GM06990 (cell line): ENCODE measurements around the gene CAMK4.

Source experiments
- DNase-seq: peaks from one replicate; pipeline ENCODE4 v3.0.0-alpha.2; 2011; ENCODE audit not compliant: insufficient read length; ENCODE audit errors: extremely low read depth
- H3K27me3 ChIP-seq: replicated peaks from 2 replicates; pipeline ENCODE4 v1.6.0; 2011; ENCODE audit warnings: low read length; ENCODE audit not compliant: control insufficient read depth, insufficient read depth
- H3K36me3 ChIP-seq: 2 replicates; pipeline ENCODE4 v1.5.1; 2011; ENCODE audit warnings: low read length; ENCODE audit not compliant: control insufficient read depth, insufficient read depth
- H3K4me3 ChIP-seq: replicated peaks from 2 replicates; pipeline ENCODE4 v1.5.1; 2011; ENCODE audit warnings: low read depth, mild to moderate bottlenecking, control low read depth, low read length
- TF ChIP-seq, protein P1 (sequence below): IDR thresholded peaks from 2 replicates; pipeline ENCODE4 v1.5.1; 2011; ENCODE audit warnings: low read length, control low read depth, mild to moderate bottlenecking, inconsistent platforms; ENCODE audit not compliant: insufficient read depth, poor library complexity, severe bottlenecking

The CAMK4 gene

DNA sequence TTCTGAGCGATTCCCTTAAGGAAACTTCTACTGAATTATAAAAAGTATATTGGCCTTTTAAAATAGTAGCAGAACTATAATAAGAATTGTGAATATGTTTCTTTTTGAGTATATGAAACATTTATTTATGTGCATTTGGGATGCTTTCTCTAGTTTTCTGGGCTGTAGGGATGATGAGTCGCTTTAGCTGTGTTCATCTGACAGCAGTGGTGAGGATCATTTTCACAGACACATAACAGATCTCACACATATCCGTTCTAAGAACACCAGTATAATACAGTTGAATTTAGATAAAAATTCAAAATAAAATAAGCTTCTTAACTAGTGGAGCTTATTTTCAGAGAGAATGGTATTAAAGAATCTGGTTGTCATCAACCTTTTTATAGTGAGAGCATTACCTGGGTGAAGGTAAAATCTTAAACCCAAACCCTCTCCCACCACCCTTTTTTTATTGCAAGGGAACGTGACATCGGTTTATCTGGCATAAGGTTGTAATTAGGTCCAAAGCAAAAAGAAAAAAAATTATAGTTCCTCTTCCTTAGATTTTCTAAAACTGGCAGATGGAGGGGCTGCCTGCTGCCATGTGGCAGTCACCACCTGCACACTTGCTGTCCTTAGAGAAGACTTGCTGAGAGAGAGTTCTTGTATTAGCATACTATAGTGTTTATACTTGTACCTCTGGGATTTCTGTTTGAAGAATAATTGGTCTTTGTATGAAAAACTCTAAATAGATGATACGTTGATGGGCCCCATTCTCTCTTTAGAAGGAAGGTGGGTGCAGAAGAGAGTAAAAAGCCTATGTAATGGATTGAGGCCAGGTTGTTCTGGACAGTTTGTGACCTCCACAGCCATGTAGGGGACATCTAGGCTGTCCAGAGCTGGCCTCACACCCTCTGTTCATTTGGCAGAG is 86.8 kb downstream of the CAMK4 start:
- Histone ChIP-seq H3K36me3 (no peaks in the 10 kb centered on the region), H3K27me3 (no peaks in the 10 kb centered on the region), H3K4me3 (no peak overlapping the region)
- TF ChIP-seq, protein P1, sequence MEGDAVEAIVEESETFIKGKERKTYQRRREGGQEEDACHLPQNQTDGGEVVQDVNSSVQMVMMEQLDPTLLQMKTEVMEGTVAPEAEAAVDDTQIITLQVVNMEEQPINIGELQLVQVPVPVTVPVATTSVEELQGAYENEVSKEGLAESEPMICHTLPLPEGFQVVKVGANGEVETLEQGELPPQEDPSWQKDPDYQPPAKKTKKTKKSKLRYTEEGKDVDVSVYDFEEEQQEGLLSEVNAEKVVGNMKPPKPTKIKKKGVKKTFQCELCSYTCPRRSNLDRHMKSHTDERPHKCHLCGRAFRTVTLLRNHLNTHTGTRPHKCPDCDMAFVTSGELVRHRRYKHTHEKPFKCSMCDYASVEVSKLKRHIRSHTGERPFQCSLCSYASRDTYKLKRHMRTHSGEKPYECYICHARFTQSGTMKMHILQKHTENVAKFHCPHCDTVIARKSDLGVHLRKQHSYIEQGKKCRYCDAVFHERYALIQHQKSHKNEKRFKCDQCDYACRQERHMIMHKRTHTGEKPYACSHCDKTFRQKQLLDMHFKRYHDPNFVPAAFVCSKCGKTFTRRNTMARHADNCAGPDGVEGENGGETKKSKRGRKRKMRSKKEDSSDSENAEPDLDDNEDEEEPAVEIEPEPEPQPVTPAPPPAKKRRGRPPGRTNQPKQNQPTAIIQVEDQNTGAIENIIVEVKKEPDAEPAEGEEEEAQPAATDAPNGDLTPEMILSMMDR: no peak
- no peak for DNase-seq

DNA sequence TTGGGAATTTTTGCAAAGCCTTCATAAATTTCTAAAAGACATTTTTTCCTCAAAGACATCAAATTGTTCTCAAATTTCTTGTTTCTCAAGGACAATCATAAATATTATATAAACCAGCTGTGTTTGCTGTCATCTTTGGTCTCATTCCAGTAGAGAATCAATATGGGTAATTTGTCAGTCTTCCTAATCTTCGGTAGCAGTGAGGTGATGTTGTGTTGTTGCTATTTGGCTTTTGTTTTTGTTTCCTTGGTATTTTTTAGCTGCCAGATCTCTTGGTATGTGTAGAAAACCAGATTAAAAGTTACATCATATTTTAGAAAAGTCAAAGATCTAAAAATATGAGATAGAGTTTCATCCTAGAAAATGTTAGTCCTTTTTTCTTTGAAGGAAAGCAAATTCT is 87.5 kb downstream of the CAMK4 start:
- no peaks in the 10 kb centered on the region for H3K36me3 ChIP-seq
- no peak overlapping the region for H3K4me3 ChIP-seq
- no peaks in the 10 kb centered on the region for H3K27me3 ChIP-seq
- no peak for DNase-seq
- TF ChIP-seq, protein P1: no peak

DNA sequence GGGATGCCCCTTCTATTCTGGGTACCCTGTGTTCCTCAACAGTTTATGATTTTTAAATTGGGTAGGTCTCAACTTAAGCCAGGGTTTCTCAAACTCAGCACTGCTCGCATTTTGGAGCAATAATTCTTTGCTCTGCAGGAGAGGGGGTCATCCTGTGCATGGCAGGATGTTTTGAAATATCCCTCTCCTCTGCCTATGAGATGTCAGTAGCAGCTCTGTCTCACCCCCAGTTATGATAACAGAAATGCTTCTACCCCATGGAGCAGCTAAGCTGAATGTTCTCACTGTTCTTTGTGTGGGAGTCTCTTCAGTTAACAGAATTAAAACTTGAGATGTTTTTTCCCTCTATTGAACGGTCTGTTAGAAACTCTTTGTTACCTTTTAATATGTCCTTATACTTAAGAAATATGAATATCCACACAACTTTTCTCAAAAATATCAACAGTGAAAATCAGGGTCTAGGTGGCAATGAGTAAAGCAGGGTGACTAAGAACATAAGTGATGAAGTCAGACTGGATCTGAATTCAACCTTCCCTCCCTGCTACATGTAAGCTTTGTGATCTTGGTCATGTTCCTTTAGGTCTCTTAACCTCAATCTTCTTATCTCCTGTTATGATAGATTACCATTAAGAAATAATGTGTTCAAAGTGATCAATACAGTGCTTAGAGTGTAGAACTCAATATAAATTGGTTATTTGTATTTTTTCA is 89.0 kb downstream of the CAMK4 start:
- H3K27me3 ChIP-seq: no peaks in the 10 kb centered on the region
- TF ChIP-seq, protein P1: no peak
- no peak for DNase-seq

GRCh38 chr5:111320953-111321352 is 96.8 kb downstream of the CAMK4 start:
- TF ChIP-seq, protein P1: no peak
- Histone ChIP-seq H3K27me3 (no peaks in the 10 kb centered on the region), H3K4me3 (no peak overlapping the region), H3K36me3 (no peaks in the 10 kb centered on the region)
- no peak for DNase-seq

More for the DNA sequence above, 89.0 kb downstream of the CAMK4 start:
- Histone ChIP-seq H3K36me3 (no peaks in the 10 kb centered on the region), H3K4me3 (no peak overlapping the region)

GRCh38 chr5:111321376-111321775 is 97.2 kb downstream of the CAMK4 start:
- DNase-seq: no peak
- Histone ChIP-seq H3K4me3 (no peak overlapping the region), H3K36me3 (no peaks in the 10 kb centered on the region), H3K27me3 (no peaks in the 10 kb centered on the region)
- TF ChIP-seq, protein P1: no peak
